Measurements from ENCODE around the gene TMEM272.

DNA sequence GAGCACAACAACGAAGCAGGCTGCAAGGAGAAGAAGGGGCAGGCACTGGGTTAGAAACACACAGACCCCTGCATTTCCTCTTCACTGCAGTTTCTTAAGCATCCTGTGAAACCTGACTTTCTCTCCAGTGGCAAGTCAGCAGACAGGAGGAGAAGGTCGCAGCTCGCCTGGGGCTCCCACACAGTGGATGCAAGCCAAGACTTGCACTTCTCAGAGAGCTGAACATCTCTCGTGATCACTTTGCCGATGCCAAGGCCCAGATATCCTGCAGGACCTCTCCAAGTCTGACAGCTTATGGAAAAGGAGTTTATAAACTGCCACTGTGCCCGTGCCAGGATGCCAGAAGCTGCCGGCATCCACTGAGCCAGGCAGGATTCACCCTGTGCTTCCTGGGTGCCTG, 18.4 kb downstream of the TMEM272 start:
- TF ChIP-seq, protein P1, sequence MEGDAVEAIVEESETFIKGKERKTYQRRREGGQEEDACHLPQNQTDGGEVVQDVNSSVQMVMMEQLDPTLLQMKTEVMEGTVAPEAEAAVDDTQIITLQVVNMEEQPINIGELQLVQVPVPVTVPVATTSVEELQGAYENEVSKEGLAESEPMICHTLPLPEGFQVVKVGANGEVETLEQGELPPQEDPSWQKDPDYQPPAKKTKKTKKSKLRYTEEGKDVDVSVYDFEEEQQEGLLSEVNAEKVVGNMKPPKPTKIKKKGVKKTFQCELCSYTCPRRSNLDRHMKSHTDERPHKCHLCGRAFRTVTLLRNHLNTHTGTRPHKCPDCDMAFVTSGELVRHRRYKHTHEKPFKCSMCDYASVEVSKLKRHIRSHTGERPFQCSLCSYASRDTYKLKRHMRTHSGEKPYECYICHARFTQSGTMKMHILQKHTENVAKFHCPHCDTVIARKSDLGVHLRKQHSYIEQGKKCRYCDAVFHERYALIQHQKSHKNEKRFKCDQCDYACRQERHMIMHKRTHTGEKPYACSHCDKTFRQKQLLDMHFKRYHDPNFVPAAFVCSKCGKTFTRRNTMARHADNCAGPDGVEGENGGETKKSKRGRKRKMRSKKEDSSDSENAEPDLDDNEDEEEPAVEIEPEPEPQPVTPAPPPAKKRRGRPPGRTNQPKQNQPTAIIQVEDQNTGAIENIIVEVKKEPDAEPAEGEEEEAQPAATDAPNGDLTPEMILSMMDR (conservative IDR thresholded peaks at IDR 0.05; ENCODE audit: low read depth in 2 of 2): no peak
- TF ChIP-seq, protein P2, sequence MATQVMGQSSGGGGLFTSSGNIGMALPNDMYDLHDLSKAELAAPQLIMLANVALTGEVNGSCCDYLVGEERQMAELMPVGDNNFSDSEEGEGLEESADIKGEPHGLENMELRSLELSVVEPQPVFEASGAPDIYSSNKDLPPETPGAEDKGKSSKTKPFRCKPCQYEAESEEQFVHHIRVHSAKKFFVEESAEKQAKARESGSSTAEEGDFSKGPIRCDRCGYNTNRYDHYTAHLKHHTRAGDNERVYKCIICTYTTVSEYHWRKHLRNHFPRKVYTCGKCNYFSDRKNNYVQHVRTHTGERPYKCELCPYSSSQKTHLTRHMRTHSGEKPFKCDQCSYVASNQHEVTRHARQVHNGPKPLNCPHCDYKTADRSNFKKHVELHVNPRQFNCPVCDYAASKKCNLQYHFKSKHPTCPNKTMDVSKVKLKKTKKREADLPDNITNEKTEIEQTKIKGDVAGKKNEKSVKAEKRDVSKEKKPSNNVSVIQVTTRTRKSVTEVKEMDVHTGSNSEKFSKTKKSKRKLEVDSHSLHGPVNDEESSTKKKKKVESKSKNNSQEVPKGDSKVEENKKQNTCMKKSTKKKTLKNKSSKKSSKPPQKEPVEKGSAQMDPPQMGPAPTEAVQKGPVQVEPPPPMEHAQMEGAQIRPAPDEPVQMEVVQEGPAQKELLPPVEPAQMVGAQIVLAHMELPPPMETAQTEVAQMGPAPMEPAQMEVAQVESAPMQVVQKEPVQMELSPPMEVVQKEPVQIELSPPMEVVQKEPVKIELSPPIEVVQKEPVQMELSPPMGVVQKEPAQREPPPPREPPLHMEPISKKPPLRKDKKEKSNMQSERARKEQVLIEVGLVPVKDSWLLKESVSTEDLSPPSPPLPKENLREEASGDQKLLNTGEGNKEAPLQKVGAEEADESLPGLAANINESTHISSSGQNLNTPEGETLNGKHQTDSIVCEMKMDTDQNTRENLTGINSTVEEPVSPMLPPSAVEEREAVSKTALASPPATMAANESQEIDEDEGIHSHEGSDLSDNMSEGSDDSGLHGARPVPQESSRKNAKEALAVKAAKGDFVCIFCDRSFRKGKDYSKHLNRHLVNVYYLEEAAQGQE (IDR thresholded peaks at IDR 0.05; ENCODE audit: unreplicated experiment): no peak
- TF ChIP-seq CREB1 (CRISPR knock-in tag; IDR thresholded peaks at IDR 0.05; ENCODE audit: low read depth) (no peak), EZH2phosphoT487 (IDR thresholded peaks at IDR 0.05; ENCODE audit: unreplicated experiment) (no peak), EZH2 (IDR thresholded peaks at IDR 0.05; ENCODE audit: low read depth, unreplicated experiment) (no peak), ZNF114 (CRISPR knock-in tag; IDR thresholded peaks at IDR 0.05) (no peak)

All from GM23338 (cell line).